MM.1S (cell line): ENCODE data around the gene TM9SF4.

ENCODE experiments used
- DNase-seq: peaks from one replicate; pipeline ENCODE4 v3.0.0-alpha.2; 2015
- H2AFZ ChIP-seq: fragments of 300-600 bp; sonication (generic); 2 replicates; pipeline ENCODE4 v1.6.0; 2016; ENCODE audit warnings: antibody characterized with exemption, low read length
- H3F3A ChIP-seq: fragments of 300-600 bp; sonication (generic); 2 replicates; pipeline ENCODE4 v1.6.1; 2016; ENCODE audit warnings: mild to moderate bottlenecking, antibody characterized with exemption, low read length, moderate library complexity, mixed read lengths; ENCODE audit not compliant: insufficient read depth
- H3K27ac ChIP-seq: fragments of 300-600 bp; sonication (generic); 2 replicates; pipeline ENCODE4 v1.5.1; 2016; ENCODE audit warnings: mild to moderate bottlenecking, low read length
- H3K27me3 ChIP-seq: fragments of 300-600 bp; sonication (generic); replicated peaks from 2 replicates; pipeline ENCODE4 v1.6.0; 2016; ENCODE audit warnings: low read length; ENCODE audit not compliant: insufficient read depth
- H3K36me3 ChIP-seq: fragments of 300-600 bp; sonication (generic); replicated peaks from 2 replicates; pipeline ENCODE4 v1.6.1; 2016; ENCODE audit warnings: mild to moderate bottlenecking, low read length, mixed read lengths; ENCODE audit not compliant: insufficient read depth
- H3K4me1 ChIP-seq: fragments of 300-600 bp; sonication (generic); 2 replicates; pipeline ENCODE4 v1.6.1; 2016; ENCODE audit warnings: low read length, mixed read lengths
- H3K4me2 ChIP-seq: fragments of 300-600 bp; sonication (generic); 2 replicates; pipeline ENCODE4 v1.6.0; 2016; ENCODE audit warnings: low read depth, low read length
- H3K4me3 ChIP-seq: fragments of 300-600 bp; sonication (generic); 2 replicates; pipeline ENCODE4 v1.5.1; 2016; ENCODE audit warnings: low read length, mixed read lengths
- H3K79me2 ChIP-seq: fragments of 300-600 bp; sonication (generic); 2 replicates; pipeline ENCODE4 v1.6.1; 2016; ENCODE audit warnings: mixed run types, low read length, mixed read lengths
- H3K9ac ChIP-seq: fragments of 300-600 bp; sonication (generic); 2 replicates; pipeline ENCODE4 v1.6.1; 2016; ENCODE audit warnings: low read length, mixed read lengths
- H3K9me2 ChIP-seq: fragments of 300-600 bp; sonication (generic); replicated peaks from 2 replicates; pipeline ENCODE4 v1.6.1; 2016; ENCODE audit warnings: mild to moderate bottlenecking, low read length, mixed read lengths; ENCODE audit not compliant: insufficient read depth
- H3K9me3 ChIP-seq: fragments of 300-600 bp; sonication (generic); replicated peaks from 2 replicates; pipeline ENCODE4 v1.6.1; 2016; ENCODE audit warnings: mild to moderate bottlenecking, low read length, mixed read lengths; ENCODE audit not compliant: insufficient read depth
- H4K20me1 ChIP-seq: fragments of 300-600 bp; sonication (generic); 2 replicates; pipeline ENCODE4 v1.6.1; 2016; ENCODE audit warnings: mild to moderate bottlenecking, low read length, moderate library complexity, mixed read lengths; ENCODE audit not compliant: insufficient read depth
- EZH2 ChIP-seq: fragments of 300-600 bp; sonication (generic); optimal IDR thresholded peaks from 2 replicates; pipeline ENCODE3; 2017; ENCODE audit warnings: low read depth, mild to moderate bottlenecking, antibody characterized with exemption, low read length, mixed read lengths
- EZH2phosphoT487 ChIP-seq: fragments of 300-600 bp; sonication (generic); IDR thresholded peaks from 2 replicates; pipeline ENCODE4 v1.6.1; 2018; ENCODE audit warnings: antibody characterized with exemption, low read length
- TF ChIP-seq, protein P1 (sequence below): fragments of 300-600 bp; sonication (generic); IDR thresholded peaks from 2 replicates; pipeline ENCODE4 v1.5.1; 2016; ENCODE audit warnings: antibody characterized with exemption, low read length, mixed read lengths

Gene TM9SF4

DNA sequence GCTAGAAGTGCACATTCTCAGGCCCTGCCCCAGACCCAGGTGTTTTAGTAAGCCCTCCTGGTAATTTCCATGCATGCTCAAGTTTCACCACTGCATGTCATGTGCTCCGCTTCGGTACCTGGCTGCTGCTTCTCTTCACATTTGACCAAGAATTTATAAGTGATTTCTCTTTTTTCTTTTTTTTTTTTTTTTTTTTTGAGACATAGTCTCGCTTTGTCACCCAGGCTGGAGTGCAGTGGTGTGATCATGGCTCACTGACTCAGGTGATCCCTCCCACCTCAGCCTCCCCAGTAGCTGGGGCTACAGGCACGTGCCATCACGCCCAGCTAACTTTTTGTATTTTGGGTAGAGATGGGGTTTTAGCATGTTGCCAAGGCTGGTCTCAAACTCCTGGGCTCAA, 16.0 kb downstream of the TM9SF4 start:
- Histone ChIP-seq H3K36me3 (no peaks in the 10 kb centered on the region), H3K9ac (no peak overlapping the region), H2AFZ (no peak overlapping the region), H3K4me3 (no peak overlapping the region), H3K27ac (no peak overlapping the region), H3K4me1 (0 out of 2 replicates have a peak, but pooled peaks cover 3% of the 10 kb centered on the region), H3K27me3 (no peaks in the 10 kb centered on the region), H3K79me2 (peaks cover 64% of the 10 kb centered on the region), H4K20me1 (0 out of 2 replicates have a peak, but pooled peaks cover 4% of the 10 kb centered on the region), H3K9me2 (no peaks in the 10 kb centered on the region), H3K9me3 (no peaks in the 10 kb centered on the region), H3F3A (no peaks in the 10 kb centered on the region), H3K4me2 (no peak overlapping the region)
- TF ChIP-seq EZH2 (no peak), EZH2phosphoT487 (no peak)
- TF ChIP-seq, protein P1, sequence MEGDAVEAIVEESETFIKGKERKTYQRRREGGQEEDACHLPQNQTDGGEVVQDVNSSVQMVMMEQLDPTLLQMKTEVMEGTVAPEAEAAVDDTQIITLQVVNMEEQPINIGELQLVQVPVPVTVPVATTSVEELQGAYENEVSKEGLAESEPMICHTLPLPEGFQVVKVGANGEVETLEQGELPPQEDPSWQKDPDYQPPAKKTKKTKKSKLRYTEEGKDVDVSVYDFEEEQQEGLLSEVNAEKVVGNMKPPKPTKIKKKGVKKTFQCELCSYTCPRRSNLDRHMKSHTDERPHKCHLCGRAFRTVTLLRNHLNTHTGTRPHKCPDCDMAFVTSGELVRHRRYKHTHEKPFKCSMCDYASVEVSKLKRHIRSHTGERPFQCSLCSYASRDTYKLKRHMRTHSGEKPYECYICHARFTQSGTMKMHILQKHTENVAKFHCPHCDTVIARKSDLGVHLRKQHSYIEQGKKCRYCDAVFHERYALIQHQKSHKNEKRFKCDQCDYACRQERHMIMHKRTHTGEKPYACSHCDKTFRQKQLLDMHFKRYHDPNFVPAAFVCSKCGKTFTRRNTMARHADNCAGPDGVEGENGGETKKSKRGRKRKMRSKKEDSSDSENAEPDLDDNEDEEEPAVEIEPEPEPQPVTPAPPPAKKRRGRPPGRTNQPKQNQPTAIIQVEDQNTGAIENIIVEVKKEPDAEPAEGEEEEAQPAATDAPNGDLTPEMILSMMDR: no peak
- no peak for DNase-seq

GRCh38 chr20:32126919-32127318, 17.4 kb downstream of the TM9SF4 start:
- 0 out of 2 replicates have a peak, but pooled peaks cover 4% of the 10 kb centered on the region for H4K20me1 ChIP-seq
- H3K27me3 ChIP-seq: no peaks in the 10 kb centered on the region
- no peak overlapping the region for H3K4me2 ChIP-seq
- TF ChIP-seq, protein P1: no peak
- TF ChIP-seq EZH2phosphoT487 (no peak), EZH2 (no peak)
- no peaks in the 10 kb centered on the region for H3F3A ChIP-seq
- H3K27ac ChIP-seq: no peak overlapping the region
- H3K9me2 ChIP-seq: no peaks in the 10 kb centered on the region
- no peak overlapping the region for H3K4me3 ChIP-seq
- H3K9ac ChIP-seq: no peak overlapping the region
- no peaks in the 10 kb centered on the region for H3K9me3 ChIP-seq
- peaks cover 73% of the 10 kb centered on the region for H3K79me2 ChIP-seq
- DNase-seq: no peak
- no peaks in the 10 kb centered on the region for H3K36me3 ChIP-seq
- peaks cover 9% of the 10 kb centered on the region; the same call in 1 of the 2 replicates for H3K4me1 ChIP-seq
- H2AFZ ChIP-seq: no peak overlapping the region

GRCh38 chr20:32127347-32127746, 17.8 kb downstream of the TM9SF4 start:
- H3K4me3 ChIP-seq: no peak overlapping the region
- H3K36me3 ChIP-seq: no peaks in the 10 kb centered on the region
- H3K9me3 ChIP-seq: no peaks in the 10 kb centered on the region
- no peaks in the 10 kb centered on the region for H3K27me3 ChIP-seq
- TF ChIP-seq, protein P1: no peak
- TF ChIP-seq EZH2phosphoT487 (no peak), EZH2 (no peak)
- H3K4me1 ChIP-seq: peaks cover 11% of the 10 kb centered on the region
- H3K9me2 ChIP-seq: no peaks in the 10 kb centered on the region
- no peak overlapping the region for H3K9ac ChIP-seq
- H2AFZ ChIP-seq: no peak overlapping the region
- peaks cover 2% of the 10 kb centered on the region; the same call in 1 of the 2 replicates for H3F3A ChIP-seq
- H3K4me2 ChIP-seq: no peak overlapping the region
- peaks cover 76% of the 10 kb centered on the region for H3K79me2 ChIP-seq
- no peak overlapping the region for H3K27ac ChIP-seq
- H4K20me1 ChIP-seq: 0 out of 2 replicates have a peak, but pooled peaks cover 4% of the 10 kb centered on the region
- DNase-seq: no peak
